GM18505 (cell line): Measurements from ENCODE around the gene ANXA2.
"Not testable (repeated sequence)": the region's sequence is repeated elsewhere in the genome, so short reads cannot be mapped to it uniquely, and the experiment has no call there.

Experiments used
- ATAC-seq: cut with Tn5 transposase; IDR thresholded peaks from one replicate; pipeline ENCODE4 v1.9.1; 2021; ENCODE audit not compliant: unreplicated experiment
- POLR2A ChIP-seq: IDR thresholded peaks from 4 replicates; pipeline ENCODE4 v1.6.1; 2011; ENCODE audit warnings: borderline replicate concordance; ENCODE audit not compliant: insufficient read depth, insufficient read length; ENCODE audit errors: extremely low read depth

Gene ANXA2

DNA sequence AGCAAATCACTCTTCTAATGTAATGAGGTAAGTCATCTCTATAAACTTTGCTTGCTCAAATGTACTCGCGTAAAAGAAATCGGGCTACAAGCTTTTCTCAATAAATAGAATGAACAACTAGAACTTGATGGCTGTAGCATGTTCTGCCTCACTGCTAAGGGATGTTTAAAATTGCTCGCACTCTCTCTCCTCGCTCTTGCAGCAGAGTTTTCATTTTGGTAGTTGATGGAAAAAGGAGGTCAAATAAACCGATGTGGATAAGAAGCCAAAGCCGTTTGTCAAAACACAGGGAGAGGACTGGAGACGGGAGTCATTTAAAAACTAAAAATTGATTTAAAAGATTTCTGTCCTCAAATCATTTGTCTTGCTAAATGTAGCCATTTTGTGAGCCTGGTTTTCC is 53.3 kb downstream of the ANXA2 start:
- TF ChIP-seq POLR2A, result no peak
- no peak for ATAC-seq

DNA sequence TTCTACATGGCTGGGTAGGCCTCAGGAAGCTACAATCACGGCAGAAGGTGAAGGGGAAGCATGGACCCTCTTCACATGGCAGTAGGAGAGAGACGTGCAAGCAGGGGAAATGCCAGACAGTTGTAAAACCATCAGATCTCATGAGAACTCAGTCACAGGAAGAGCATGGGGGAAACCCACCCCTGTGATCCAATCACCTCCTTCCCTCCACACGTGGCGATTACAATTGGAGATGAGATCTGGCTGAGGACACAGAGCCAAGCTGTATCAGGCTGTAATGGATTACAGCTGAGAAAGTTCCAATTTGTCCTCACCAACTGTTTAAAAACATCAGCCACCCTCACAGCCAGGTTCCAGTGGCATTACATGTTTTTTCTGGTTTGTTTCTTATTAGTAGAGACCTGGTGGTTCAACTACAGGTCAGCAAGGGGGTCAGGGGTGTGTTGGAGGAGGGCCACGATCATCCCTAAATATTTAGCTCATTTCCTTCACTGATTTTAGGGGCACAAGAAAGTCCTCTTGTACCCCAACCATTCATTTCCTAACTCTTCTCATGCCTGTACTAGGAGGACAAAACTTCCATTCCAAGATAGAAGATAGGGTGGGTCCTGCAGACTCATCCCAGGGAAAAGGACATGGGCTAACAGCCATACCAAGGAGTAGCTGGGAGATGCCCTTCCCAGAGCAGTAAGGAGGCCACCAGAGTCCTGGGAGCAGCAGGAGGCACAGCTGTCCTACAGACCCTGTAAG is 54.4 kb downstream of the ANXA2 start:
- TF ChIP-seq POLR2A, result no peak
- no peak for ATAC-seq

DNA sequence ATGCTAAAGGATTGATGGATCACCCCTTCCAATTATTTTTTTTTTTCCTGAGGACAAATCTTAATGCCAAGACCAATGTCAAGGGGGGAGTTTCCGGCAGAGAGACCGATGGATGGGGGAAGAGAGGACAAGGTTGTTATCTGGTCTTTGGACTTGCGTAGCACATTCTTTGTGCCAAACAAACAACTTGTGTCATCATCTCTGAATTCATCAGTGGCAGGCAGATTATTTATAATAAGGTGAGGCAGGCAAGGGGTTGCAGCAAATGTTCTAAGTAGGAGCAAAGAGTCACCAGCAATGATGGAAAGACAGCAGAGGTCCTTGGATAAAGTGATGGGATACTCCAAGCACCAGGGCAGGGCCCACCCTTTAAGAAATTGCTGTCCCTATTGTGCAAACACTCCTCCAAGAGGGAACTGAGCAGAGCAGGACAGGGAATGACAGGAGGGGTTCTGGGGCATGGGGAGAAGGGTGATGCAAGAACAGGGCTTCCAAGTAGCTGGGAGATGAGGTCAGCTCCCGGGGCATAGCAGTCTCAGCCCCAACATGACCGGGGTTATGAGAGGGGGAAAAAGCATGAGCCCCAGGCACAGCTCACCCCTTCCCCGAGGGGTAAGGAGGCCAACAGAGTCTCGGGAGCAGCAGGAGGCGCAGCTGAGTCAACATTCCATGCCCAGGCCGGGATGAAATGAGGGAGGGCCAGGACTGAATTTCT is 57.4 kb downstream of the ANXA2 start:
- TF ChIP-seq POLR2A, result no peak
- no peak for ATAC-seq

DNA sequence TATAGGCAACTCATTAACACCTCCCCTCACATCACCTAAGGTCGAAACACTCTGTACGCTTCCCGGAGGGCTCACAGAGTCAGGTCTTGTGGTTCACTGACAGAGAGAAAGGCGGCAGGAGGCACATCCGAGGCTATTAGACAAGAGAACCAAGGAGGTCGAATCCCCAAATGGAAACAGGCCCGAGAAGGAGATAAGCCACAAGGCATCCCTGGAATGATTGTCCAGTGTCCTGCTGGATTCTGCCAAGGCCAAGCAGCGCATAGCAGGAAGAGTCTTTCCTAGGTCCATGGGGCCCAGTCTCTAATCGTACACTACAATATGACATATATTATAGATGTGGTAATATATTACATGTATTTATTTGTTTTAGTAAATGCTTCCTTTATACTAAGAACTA is 58.5 kb downstream of the ANXA2 start:
- no peak for TF ChIP-seq POLR2A
- ATAC-seq, result no peak

DNA sequence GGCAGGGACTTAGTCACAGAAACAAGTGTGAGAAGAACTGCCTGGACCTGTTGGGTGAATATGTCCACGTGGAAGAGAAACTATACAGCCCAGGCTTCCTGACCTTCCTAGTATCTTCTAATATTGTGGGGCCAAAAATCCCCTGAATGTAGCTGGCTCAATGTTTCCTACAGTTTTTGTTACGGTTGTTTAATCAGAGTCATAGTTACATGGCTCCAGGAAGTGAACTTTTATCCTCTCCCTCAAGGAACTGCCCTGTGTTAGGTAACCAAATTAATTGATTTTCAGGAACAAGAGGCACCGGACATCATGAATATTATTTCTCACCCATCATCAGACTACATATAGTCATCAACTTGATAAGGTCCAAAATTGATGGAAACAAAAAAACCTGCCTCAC is 59.0 kb downstream of the ANXA2 start:
- TF ChIP-seq POLR2A, result no peak
- ATAC-seq, result no peak

DNA sequence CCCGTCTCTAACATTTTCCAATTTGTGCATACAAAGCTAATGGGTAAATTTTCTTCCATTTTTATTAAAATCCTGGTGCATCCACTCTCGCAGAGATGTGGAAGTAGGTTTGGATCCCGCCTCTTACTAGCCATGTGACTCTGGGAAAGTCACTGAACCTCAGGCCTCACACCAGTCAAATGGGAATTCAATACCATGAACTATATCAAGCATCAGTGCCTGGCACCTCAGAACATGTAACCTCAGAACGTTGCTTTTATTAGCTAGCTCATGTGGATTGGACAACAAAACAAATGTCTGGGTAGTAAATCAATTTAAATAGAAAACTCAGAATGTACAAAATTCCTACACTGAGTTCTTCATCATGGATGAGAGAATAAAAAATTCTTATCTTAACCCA is 60.7 kb downstream of the ANXA2 start:
- no peak for TF ChIP-seq POLR2A
- no peak for ATAC-seq

DNA sequence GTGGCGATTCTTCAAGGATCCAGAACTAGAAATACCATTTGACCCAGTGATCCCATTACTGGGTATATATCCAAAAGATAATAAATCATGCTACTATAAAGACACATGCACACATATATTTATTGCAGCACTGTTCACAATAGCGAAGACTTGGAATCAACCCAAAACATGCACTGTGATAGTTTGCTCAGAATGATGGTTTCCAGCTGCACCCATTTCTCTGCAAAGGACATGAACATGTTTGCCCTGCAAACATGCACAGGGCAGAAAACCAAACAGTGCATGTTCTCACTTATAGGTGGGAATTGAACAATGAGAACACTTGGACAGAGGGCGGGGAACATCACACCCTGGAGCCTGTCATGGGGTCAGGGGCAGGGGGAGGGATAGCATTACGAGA is 62.5 kb downstream of the ANXA2 start:
- not testable (repeated sequence) for ATAC-seq

DNA sequence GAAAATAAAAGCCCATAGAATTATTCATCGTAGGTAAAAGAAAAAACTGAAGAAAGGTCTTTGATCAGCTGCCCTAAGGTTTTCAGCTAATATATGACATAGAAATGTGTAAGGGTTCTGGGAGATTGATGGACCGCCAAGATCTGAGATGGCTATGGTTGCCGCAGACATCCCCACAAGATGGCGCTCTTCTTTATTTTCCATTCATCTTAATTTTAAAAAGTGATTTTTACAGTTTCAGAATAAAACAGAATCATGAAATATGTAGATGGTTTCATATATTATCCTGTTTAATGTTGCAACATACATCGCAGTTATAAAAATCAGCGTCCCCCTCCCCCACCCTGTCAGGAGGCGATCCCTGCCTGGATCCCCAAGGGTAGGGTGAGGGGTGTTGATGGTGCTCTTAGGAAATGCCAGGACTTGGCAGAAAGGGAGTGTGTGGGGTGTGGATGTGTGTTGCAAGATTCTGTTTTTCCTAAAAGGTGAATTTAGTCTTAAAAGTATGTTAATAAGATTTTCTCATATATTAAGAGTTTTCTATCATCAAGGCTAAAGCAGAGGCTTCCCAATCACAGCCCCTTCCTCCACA is 68.8 kb downstream of the ANXA2 start:
- ATAC-seq, result no peak
- TF ChIP-seq POLR2A, result no peak

DNA sequence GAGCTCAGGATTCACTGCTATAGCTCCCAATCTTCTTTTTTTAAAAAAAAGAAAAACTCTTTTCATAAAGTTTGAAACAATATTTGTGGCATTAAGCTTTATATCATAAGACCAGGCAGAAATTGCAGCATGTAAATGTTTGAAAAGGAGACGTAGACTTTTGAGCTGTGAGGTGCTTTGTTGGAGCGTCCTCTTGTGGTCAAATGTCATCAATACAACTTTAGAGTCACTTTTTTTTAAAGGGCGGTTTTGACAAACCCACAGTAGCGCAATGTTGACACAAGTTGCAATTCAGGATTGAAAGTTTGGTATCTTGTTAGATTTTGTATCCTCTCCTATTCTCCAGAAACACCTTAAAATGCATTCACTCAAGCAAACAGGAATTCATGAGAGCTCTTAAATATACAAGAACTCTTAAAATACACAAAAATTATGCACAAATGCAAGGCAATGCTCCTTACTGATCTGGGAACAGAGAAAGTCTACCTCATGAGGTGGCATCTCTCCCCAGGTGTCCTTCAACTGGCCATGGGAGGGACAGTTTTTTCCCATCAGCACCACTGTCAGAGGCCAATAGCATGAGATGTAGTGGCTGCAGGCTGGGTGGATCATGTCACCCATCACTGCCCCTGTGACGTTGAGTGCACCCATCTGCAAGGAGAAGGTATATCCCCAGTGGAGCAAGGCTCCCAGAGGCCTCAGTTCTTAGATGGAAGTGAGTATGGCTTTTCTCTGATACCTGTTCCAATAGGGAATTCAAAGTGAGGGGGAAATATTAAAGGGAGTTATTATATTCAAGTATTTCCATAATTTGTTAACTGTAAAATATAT is 70.7 kb downstream of the ANXA2 start:
- no peak for TF ChIP-seq POLR2A
- no peak for ATAC-seq

DNA sequence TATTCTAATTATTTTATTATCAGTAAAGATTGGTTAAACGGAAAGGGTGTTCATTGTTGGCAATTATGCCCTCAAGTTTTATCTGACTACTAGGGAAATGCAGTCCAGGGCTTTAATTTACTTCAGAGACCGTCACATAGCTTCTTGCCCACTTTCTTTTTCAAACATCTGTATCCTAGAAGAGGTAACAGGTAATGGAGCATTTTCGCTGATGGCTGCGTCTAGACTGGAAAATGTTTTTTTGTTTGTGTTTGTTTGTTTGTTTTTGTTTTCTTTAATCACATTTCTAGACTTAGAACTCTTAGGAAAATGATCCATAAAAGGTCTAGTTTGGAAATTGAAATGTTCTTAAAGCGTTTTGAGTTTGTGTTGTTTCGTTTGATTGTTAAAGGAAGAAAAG is 71.4 kb downstream of the ANXA2 start:
- no peak for TF ChIP-seq POLR2A
- no peak for ATAC-seq

DNA sequence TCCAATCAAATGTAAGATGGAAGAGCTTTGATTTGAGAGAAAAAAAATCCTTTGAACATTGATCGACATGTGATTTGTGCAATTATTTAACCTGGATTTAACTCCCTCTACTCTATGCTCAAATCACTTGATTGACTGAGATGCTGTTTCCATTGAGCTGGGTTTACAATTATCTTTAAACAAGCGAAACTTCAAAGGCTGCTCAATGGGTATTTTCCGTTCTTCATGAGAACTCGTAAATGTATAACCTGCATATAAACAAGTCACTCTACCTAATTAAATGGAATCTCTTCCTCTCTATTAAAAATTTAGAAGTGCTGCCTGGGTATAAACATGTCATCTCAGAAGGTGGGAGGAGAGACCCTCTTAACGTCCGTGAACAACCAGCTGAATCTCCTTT is 71.9 kb downstream of the ANXA2 start:
- no peak for ATAC-seq
- no peak for TF ChIP-seq POLR2A

DNA sequence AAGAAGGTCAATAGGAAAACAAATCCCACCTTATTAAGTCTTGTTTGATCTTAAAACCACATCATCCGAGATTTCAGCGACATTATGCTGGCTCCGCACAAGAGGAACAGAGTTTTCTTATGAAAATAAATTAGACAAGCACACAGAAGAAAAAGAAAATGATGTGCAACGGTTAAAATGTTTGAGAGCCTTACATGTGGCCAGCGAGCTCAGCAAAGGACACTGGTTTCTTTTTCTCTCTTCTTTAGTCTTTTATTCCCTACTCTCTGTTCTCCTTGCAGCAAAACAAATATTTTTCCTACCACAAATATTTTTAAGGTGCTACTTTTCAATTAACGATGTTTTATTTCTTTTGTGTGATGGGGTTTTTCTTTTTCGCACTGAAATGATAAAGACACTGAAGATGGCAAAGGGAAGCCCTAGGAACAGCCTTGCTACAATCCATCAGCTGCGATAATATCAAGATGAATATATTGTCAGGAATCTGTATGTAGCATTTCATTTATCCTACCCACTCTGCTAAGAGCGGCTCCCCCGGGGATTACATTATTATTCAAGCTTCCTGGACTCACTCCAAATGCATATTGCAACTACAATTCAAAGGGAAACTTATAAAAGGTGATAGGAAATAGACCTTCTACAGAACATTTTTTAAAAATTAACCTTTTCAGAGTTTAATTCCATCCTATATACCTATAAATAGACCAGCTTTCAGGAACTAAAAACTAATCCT is 72.9 kb downstream of the ANXA2 start:
- ATAC-seq, result no peak
- TF ChIP-seq POLR2A, result no peak

DNA sequence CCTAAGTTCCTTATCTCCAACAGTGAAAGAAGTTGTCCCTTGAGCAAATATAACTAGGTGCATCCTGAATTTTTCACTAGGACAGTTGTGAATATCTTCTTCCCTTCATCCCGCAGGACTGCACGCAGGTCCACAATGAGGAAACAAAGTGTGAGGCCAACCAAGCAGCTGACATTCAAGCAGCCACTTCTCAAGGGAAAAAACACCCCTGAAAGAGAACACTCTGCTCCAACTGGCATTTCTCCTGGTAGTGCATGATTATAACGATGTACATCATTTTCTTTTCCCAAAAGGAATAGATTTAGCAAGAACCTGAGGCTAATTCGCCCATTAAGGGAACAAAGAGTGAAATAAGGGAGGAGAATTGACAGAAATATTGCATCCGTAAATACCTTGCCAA is 74.5 kb downstream of the ANXA2 start:
- no peak for ATAC-seq
- TF ChIP-seq POLR2A, result no peak
